HG03432 (cell line): Measurements from ENCODE around the gene ZNF365.
A peak's percentile ranks its signal among the peaks of the same experiment; 100 is the strongest.
"Not testable (repeated sequence)": the region's sequence is repeated elsewhere in the genome, so short reads cannot be mapped to it uniquely, and the experiment has no call there.

Experiments
- ATAC-seq: cut with Tn5 transposase; IDR thresholded peaks from one replicate; pipeline ENCODE4 v1.9.1; 2021; ENCODE audit warnings: mild to moderate bottlenecking, moderate library complexity; ENCODE audit not compliant: unreplicated experiment

Gene ZNF365

GRCh38 chr10:62373995-62374861 lies at the start of gene ZNF365:
Gene ZNF365 (plus strand): TSS chr10:62374369. CDS start chr10:62376194, 1,825 bp downstream.
- peak; percentile 64 for ATAC-seq

GRCh38 chr10:62326176-62326575 lies 48.0 kb upstream of the ZNF365 start:
- ATAC-seq: no peak

GRCh38 chr10:62327885-62328284 lies 46.3 kb upstream of the ZNF365 start:
- no peak for ATAC-seq

- no peak for ATAC-seq
These were observed 44.0 kb upstream of the ZNF365 start for GRCh38 chr10:62330213-62330612.

GRCh38 chr10:62332406-62332805 lies 41.8 kb upstream of the ZNF365 start:
- no peak for ATAC-seq

- no peak for ATAC-seq
These were observed 40.9 kb upstream of the ZNF365 start for GRCh38 chr10:62333135-62333889.

- ATAC-seq: no peak
These were observed 40.0 kb upstream of the ZNF365 start for GRCh38 chr10:62333988-62334682.

- ATAC-seq: no peak
These were observed 38.8 kb upstream of the ZNF365 start for GRCh38 chr10:62335326-62335725.

- ATAC-seq: no peak
These were observed 37.8 kb upstream of the ZNF365 start for GRCh38 chr10:62336404-62336803.

GRCh38 chr10:62341419-62341818 lies 32.8 kb upstream of the ZNF365 start:
- no peak for ATAC-seq

GRCh38 chr10:62343000-62343399 lies 31.2 kb upstream of the ZNF365 start:
- no peak for ATAC-seq

GRCh38 chr10:62348029-62348428 lies 26.1 kb upstream of the ZNF365 start:
- no peak for ATAC-seq

GRCh38 chr10:62352356-62352970 lies 21.7 kb upstream of the ZNF365 start:
- no peak for ATAC-seq

- ATAC-seq: no peak
These were observed 19.3 kb upstream of the ZNF365 start for GRCh38 chr10:62354916-62355315.

- ATAC-seq: no peak
These were observed 17.7 kb upstream of the ZNF365 start for GRCh38 chr10:62356447-62356846.

GRCh38 chr10:62358151-62358550 lies 16.0 kb upstream of the ZNF365 start:
- ATAC-seq: not testable (repeated sequence)

GRCh38 chr10:62373639-62373994 lies 552 bp upstream of the ZNF365 start:
- no peak for ATAC-seq

GRCh38 chr10:62374862-62375710 lies 917 bp downstream of the ZNF365 start:
- no peak for ATAC-seq

GRCh38 chr10:62376071-62377025 lies 2.2 kb downstream of the ZNF365 start:
- ATAC-seq: no peak
